NCI-H526 (cell line): ENCODE results near the gene PODN.
A peak's percentile ranks its signal among the peaks of the same experiment; 100 is the strongest.

Experiments
- DNase-seq, 2 experiments: peaks; one replicate each; lab custom pipeline; 2025; lab: John Stamatoyannopoulos, UW

Gene PODN

DNA sequence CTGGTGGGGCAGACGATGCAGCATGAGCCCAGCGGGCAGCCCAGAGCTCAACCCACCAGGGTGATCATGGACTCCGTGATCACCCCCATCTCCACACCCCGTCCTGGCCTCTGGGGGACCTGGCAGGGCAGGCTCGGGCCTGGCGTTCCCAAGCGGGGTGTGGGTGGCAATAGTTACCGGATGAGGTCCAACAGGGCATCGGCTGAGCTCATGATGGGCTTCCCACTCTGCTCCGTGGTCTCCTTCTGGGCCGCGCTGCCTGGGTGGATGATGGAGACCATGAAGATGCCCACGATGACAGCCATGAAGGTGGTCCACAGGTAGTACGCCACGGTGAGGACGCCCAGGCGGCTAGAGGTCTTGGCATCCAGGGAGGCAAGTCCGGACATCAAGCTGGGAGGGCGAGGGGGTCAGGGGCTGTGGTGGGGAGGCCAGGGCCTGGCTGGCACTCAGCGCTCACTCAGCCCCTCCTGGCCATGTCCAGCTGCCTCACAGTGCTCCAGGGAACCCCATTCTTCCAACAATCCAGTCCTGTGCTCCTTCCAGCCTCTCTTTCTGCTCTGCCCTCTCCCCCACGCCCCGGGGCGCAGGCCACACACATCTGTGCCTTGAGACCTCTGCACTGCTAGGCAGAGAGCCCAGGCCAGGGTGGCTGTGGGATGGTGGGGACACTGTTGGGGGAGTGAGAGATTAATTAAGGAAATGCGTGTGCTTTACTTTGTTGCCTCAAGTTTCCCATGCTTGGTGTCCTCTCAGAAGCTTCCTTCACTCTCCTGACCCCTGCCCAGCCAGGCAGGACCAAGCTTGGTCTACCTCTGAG lies 52.8 kb downstream of the PODN start:
- DNase-seq = no peak

DNA sequence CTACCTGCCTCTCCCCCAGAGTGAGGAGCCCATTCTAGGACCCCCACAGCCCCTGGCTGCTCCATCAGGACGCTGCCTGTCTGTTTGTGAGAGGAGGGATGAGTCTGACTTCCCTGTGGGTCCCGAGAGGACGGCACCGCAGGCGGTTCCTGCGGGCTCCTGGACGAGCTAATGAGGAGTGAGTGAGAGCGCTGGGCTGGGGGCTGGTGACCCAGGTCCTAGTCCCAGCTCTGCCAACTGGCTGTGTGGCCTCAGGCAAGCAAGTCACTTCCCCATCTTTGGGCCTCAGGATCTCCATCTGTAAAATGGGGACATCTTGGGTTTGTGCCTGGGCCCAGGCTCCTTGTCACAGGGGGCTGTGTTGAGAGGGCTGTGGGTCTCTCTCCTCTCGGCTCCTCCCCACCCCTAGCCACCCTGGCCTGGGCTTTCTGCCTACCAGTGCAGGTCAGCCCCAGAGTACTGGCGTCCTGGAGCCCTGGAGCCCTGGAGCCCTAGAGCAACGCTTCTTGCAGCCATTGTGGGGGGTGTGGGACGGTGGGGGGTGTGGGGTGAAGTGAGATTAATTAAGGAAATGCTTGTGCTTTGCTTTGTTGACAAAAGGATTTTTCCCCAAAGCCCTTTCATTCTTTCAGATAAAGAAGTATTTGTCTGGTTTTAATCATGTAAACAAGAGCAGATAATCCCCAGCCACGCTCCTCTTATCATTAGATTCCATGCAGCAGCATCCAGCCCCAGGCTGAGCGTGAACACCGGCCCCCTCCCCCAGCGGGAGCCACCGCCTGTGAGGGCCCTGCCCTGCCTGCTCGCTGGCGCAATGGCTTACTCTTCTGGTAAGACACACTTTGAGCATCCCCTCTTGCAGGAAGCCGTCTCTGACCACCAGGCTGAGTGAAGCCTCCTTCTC lies 53.6 kb downstream of the PODN start:
- DNase-seq = peak; percentile 7 to 21

DNA sequence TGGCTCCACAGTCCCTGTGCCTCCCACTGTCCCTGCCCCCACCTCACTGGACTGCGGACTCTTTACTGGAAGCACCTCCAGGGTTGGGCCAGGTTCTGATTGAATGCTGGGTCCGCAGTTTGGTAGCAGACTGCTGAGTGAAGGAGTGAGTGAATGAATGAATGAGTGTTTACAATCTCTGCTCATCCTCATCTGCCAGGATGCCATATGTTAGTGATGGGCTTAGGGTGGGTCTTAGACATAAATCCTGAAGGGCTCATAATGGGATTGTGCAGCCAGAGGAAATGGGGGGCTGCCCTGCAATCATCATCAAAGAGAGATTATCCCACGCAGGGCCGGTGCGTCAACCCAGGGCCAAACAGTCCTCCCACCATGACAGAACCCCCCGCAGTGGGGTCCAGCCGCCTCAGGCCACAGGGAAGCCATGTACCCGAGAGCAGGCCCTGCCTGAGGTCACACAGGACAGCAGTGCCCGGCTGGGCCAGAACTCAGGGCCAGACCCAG lies 54.3 kb downstream of the PODN start:
- no peak for DNase-seq

DNA sequence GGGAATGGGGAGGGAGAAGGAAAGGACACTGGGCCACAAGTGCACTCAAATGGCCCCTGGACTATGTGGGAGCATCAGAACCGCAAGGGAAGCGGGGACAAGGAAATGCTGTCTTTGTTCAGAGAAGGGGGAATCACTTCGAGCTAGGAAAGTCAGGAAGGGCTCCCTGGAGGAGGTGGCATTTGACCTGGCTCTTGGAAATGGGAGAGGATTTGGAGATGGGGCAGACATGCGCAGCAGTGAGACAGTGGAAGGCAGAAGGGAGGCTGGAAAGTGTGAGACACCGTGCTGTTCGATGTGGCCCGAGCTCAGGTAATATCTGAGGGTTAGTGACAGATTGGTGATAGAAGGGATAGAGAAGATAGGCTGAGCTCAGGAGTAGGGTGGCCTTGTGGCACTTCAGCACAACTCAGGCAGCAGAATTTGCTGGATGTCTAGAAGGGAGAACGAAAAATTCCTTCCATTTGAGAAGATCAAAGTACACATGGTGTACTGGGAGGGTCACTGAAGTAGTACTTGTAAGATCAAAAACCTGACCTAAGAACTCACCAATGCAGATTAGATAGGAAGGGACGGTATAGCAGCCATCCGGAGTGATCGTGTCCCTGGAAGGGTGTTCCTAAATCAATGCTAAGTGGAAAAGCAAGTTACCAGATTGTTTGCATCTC lies 55.1 kb downstream of the PODN start:
- DNase-seq = no peak

DNA sequence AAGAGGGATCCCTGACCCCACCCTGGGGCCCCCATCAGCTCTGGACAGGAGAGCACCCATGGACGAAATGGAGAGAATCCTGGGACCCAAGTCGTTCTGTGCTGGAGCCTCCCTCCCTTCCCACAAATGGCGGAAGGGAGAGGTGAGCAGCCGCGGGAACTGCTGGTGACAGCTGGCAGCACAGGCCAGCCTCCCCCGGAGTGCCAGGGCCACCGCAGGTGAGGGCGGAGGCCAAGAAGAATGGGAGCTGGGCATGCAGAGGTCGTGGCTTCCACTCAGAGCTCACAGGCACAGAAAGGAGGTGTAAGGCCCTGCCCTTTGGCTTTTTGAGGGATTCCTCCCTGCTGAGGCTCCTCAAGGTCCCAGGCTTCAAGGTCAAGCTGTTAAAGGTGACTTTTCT lies 55.8 kb downstream of the PODN start:
- DNase-seq = no peak

DNA sequence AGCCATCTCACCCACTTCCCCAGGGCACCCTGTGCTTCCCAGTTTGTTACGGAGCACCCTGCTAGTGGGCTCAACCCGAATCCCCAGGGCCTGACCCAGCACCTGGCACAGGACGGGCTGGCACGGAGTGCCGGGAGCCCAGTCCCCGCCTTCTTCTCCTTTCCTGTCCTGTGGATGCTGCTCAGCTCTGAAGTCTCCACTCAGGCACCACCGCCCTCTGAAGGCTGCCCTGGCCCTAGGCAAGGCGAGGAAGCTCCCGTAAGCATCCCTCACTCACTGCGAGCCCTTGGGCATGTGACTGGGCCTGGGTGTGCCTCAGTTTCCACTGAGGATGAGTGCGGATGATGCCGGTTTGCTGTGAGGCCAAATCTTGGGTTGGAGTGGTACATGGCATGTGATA lies 58.6 kb downstream of the PODN start:
- DNase-seq = no peak

DNA sequence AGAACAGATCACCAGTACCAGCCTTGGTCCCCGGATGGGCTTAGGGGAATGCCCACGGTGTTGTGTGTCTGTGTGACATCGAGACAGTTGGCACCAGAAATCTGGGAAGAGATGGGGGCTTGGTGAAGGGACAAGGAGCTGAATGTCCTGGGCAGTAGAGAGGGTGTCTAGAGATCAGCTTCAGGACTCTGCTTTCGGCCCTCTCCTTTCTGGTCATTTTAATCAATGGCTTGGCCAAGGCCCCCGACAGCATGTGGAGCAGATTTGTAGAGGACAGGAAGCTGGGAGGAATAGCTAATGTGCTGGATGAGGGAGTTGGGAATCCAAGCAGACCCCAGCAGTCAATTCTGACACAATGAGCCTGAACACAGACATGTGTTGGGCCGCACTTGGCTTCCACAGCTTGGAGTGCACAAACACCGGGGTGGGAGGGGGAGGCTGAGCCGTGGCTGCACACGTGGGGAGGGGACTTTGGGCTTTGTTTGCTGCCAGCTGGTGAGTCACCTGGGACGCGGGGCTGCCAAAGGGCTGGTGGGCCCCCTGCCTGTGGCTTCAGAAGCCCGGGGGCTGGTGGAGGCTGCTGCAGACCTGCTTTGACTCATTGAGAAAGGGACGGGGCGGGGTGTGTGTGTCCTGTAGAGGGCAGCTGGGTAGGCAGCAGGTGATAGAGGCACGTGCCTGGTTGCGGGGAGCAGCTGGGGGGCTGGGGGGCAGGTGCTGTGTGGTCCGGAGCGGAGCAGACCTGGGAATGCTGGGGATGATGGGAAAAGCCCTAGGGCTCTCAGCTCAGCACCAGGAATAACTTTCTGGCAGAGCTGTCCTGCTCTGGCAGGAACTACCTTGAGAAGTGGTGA lies 59.5 kb downstream of the PODN start:
- DNase-seq = no peak

DNA sequence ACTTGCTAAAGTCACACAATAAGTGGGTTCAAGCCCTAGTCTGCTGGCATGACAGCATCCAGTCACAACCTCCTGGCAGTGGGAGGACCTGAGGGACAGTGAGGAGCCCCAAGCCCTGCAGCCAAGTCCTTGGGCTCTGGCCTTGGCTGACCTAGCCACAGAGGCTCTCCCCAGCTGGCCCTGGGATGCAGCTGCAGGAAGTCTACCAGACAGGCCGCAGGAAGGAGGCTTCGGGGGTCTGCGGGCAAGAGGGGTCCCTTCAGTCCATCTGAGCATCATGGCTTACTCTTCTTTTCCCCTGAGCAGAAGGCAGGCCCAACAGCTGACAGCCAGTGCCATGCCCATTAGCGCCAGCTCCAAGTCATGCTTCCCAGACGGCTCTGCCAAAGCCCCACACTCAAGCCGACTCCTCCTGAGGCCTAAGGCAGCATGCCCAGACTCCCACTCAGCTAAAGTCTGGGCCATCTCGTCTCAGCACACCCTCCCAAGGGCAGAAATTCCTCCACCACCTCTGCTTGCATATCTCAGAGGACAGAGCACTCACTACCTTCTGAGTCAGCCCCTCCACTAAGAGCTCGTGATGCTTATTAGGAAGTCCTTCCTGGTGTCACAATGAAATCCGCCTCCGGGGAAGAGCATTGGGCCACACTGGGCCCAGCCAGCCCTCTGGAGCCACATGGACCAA lies 60.3 kb downstream of the PODN start:
- DNase-seq = no peak

DNA sequence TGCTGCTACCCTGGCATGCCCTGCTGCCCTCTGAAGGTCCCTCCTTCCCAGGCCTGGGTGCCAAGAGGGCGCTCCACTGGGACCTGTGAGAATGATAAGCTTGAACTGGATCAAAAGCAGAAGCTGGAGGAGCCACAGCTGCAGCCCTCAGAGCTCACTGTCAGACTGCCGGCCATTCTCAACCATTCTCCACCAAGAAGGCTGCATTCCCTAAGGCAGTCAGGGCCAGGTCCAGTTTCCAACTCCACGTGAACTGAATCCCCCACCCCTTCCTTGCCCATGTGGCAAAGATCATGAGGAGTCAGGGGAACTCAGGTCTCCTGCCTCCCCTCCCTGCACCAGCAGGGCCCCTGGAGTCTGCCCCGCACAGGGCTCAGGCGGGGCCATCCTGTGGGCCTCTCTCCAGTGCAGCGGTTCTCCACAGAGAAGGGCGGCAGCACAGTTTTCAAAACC lies 61.0 kb downstream of the PODN start:
- DNase-seq = no peak

DNA sequence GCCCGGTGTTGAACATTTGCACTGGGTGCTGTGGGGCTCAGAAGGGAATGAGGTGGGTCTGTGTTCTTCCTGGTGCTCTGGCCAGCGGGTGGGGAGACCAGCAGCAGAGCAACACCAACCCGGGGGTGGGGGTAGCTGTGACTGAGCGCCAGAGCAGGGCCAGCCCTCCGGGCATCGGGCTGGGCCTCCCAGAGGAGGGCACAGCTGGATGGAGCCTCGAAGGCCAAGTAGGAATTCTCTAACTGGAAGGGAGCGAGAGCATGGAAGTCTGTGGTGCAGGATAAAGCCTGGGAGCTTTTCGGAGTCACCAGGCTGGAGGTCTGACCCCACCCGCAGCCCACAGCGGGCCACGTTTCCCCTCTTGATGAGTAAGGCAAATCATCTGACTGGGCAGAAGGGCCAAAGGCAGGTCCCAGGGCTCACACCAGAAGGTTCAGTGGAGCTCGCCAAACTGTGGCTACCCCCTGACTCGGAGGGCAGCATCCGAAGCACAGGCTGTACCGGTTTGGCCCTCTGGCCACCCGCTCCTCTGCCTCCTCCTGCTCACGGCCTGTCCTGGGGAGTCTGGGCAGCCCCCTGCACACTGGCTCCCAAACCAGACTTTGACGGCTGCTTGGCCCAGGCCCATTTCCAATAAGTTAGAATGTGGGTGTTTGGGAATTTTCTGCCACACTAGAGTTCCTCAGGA lies 61.6 kb downstream of the PODN start:
- DNase-seq = no peak

DNA sequence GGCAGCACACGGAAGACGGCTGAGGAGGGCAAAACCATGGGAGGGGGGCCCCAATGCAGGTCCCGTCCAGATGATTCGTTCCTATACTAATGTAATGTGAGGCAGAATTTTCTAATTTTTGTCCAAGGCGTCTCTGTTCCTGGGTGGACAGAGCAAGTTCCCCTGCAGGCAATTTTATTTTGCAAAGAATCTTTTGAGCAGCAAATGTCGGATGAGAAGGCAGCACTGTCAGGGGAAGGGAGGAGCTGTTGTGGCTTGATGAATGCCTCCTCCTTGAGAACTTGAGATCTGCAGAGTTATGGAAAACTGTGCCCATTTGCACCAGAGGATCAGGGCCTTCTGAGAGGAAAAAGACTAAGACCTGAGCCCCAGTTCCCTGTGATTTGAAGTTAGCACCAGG lies 63.1 kb downstream of the PODN start:
- DNase-seq = no peak

DNA sequence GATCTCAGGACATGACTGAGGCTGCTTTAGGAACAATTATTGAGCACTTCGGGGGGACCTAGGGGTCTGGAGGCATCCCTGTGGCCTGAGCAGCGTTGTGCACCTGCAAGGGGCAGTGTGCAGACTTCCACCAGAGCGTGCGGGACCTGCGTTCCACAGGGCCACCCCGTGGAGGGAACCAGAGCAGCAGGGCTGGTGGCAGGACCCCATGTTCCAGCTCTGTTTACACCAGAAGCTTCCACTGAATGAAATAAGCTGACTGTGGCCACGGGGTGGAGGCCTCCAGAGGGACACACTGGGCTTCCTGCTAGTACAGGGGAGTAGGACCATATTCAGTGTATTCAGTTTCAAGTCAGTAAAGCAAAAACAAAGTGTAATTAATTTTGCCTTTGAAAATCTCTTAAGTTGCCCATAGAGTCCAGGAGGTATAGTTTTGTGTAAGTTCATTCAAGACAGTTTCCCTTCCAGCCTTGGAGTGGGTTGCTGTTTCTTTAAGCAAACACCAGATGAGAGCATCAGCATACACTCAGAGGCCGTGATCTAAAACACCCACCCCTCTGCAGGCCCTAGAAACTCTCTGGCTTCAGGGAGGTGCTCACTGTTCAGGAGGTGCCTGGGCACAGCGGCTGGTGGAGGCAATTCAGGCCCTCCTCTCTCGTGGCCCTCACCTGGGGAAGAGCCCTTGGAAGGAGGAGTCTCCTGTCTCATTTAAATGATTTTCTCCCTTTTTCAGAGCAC lies 63.8 kb downstream of the PODN start:
- DNase-seq = no peak

DNA sequence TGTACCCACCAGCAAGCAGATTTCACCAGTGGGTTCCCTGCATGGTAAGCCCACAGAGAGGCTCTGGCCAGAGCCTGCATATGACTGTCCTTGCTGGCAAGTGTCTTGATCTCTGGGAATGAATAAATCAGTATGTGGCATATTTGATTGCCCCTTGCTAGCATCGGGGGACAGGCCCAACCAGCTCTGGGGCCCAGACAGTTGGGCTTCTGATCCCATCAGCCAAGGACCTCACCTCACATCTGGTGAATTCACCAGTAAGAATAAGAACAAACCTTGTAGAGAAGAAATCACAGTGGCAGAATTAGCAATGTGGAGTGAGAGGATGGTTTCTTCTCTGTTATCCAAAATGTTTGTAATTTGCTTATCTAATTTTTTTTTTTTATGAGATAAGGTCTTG lies 64.5 kb downstream of the PODN start:
- DNase-seq = no peak

DNA sequence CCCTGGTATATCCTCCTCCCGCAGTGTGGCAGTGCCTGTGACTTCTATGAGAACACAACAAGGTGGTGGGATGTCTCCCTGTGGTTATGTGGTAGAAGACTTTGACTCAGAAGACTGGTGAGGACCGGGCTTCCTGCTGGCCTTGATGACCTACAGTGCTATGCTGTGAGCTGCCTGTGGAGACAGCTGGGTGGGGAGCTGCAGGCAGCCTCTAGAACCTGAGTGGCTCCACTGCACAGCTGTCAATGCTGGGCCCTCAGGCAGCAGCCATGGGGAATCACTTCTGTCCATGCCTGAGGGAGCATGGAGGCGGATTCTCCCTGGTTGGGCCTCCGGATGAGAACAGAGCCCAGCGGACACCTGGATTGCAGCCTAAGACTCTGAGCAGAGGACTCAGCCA lies 65.5 kb downstream of the PODN start:
- no peak for DNase-seq

DNA sequence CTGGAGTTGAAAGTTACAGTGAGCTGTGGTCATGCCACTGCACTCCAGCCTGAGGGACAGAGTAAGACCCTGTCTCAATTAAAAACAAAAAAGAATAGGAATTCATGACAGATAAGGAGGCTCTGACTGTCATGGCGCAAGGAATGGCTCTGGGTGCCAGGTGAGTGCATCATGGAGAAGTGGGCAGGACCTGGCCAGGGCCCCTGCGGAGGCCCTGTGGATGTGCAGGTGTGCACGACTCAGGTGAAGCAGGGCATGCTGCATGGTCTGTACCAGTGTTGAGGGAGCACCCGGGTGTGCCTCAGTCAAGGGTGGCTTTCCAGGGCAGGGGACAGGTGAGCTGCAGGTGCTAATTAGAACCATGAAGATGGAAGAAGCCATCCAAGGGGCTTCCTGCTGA lies 66.4 kb downstream of the PODN start:
- no peak for DNase-seq

DNA sequence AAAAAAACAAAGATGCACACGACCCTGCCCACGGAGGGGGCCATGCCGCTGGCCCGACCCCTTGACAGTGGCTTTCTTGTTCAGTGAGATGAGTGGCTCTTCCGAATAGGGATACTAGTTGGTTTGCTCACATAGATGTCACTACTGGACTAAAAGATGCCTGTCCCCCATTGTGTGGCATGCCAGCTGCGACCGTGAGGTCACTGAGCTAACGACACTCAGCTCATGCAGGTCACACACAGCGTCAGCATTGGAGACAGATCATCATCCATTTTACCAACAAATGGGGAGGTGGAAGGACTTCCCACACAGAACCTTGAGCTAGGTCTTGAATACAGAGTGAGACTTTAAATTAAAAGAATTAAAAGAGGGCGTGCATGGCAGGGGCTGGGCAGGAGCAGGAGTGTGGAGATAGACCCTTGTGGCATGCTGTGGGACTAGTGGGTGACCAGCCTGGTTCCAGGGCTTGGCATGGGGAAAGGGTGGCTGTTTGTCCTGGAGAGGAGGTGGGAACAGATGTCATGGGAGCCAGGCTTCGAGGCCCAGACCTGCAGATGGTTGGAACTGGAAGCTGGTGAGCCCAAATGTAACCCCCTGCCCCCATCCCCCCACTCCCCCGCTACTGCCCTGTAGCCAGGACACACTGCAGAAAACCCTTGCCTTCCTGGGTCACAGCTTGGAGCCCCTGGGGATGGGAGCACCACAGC lies 68.0 kb downstream of the PODN start:
- DNase-seq = no peak

DNA sequence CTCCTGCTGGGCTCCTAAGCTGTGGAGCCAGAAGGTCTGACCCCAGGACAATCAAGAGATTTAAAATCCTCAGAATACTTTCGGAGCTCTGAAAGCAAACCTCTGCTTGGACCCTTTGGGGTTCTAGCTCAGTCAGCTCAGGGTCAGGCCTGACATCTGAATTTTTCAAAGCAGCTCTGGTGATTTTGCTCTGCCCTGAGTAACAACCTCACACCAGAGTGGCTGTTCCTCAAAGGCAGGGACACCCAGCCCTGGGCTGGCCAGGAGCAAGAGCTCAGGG lies 68.5 kb downstream of the PODN start:
- DNase-seq = no peak

DNA sequence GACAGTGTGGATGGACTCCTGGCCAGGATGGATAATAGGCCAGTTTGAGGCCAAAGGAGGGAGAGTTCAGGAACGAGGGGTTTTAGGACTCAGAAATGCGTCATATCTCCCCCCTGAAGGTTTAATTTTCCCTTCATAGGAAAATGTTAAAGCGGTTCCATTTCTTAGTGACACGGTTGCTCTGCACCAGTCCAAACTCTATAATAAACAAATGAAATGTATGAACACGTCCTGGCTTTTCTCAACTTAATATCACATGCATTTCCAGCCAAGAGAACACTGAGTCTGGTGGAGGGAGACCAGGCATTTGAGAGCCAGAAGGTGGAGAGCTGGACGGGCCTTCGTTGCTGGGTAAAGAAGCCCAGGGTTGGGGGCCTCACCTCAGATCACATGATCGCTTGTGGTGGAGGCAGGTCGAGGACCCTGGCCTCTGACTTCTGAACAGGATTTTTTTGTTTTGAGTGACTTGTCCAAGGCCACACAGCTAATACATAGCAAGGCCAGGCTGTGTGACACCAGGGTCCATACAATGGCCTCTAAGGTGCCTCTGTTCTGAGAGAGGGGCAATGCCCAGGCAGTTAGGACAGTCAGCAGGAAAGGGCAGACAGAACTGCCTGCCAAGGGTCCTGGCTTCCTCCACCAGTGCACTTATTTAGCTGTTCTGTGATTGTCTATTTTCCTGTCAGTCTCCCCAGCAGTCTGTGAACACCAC lies 69.0 kb downstream of the PODN start:
- DNase-seq = no peak

DNA sequence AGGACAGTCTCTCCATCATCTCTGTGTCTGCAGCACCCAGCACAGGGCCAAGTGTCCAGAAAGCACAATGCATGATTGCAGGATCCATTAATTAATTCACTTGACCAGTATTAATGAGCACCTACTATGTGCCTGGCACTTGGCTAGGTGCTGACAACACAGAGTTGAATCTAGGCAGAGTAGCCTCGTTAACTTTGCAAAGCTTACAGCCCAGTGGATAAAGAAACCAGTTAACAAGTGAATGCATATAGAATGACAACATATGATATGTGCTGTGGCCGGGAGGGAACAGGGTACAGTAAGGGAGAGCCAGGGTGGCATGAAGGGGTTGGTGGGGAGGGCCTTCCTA lies 69.6 kb downstream of the PODN start:
- no peak for DNase-seq
